HCT116 (cell line): Measurements from ENCODE around the gene GNL2. TPM values are rescaled to one million over a fixed set of nuclear protein-coding genes. Genes with fewer than 3 reads are reported as not detected.

Experiments used
- ATAC-seq: fragments of 200-7000 bp; cut with Tn5 transposase; 2 replicates; pipeline ENCODE4 v1.9.1; 2020; ENCODE audit warnings: mild to moderate bottlenecking, moderate library complexity
- BruUV-seq: library from RNA; stranded (reverse); fragments of 400-500 nt; replicated peaks from 2 replicates; lab custom pipeline; 2021; lab: Mats Ljungman, UMichigan
- CTCF ChIA-PET: fragments of 300-600 bp; sonication (Branson Sonifier 250); formaldehyde crosslinking; loops from one replicate; lab custom pipeline; 2021; ENCODE audit warnings: antibody characterized with exemption; lab: Charles Lee
- POLR2A ChIA-PET: fragments of 300-600, 350-600 bp; sonication (Branson Sonifier 250); formaldehyde crosslinking; loops from one replicate; lab custom pipeline; 2021; ENCODE audit warnings: antibody characterized with exemption; lab: Charles Lee
- RAD21 ChIA-PET, 2 experiments: fragments of 300-600 bp; sonication (Branson Sonifier 250); formaldehyde crosslinking; loops; one replicate each; lab custom pipeline; 2023; ENCODE audit warnings: low total read pairs in 2 of 2; ENCODE audit not compliant: uncharacterized antibody in 2 of 2, unreplicated experiment in 2 of 2, low non-redundant PET in 1 of 2; lab: Charles Lee
- DNase-seq: peaks from one replicate; pipeline ENCODE4 v3.0.0-alpha.2; 2010; ENCODE audit warnings: low read depth, low spot score
- H2AFZ ChIP-seq: fragments of 200-600 bp; shearing (Covaris generic), sonication (generic); 2 replicates; pipeline ENCODE4 v1.6.1; 2017; ENCODE audit warnings: low read depth, mixed run types, mixed read lengths, antibody characterized with exemption, low read length; ENCODE audit not compliant: poor library complexity, severe bottlenecking
- H3K27ac ChIP-seq: 2 replicates; pipeline ENCODE4 v1.5.1; 2012; ENCODE audit warnings: low read depth, low read length
- H3K27me3 ChIP-seq: fragments of 200-600 bp; sonication (generic); 2 replicates; pipeline ENCODE4 v1.6.1; 2016; ENCODE audit warnings: mixed run types, low read length, mixed read lengths; ENCODE audit not compliant: insufficient read depth
- H3K36me3 ChIP-seq, 2 experiments: fragments of 200-500 bp in 1 of 2; fragments of 200-600 bp in 1 of 2; sonication (Bioruptor generic) in 1 of 2; sonication (generic) in 1 of 2; 2 replicates each; pipeline versions ENCODE4 v1.5.1 to v1.6.1; 2014 to 2016; ENCODE audit warnings: low read length in 2 of 2, inconsistent platforms in 1 of 2, mixed read lengths in 1 of 2, mixed run types in 1 of 2; ENCODE audit not compliant: insufficient read depth in 2 of 2, control insufficient read depth in 1 of 2
- H3K4me1 ChIP-seq, 2 experiments: fragments of 200-600 bp in 1 of 2; sonication (generic) in 1 of 2; 2 replicates each; pipeline versions ENCODE4 v1.5.1 to v1.6.1; 2012 to 2017; ENCODE audit warnings: low read length in 2 of 2, inconsistent platforms in 1 of 2, mild to moderate bottlenecking in 1 of 2, mixed read lengths in 1 of 2, mixed run types in 1 of 2, moderate library complexity in 1 of 2; ENCODE audit not compliant: insufficient read depth in 2 of 2, control insufficient read depth in 1 of 2
- H3K4me2 ChIP-seq: fragments of 200-600 bp; sonication (generic); 2 replicates; pipeline ENCODE4 v1.6.1; 2017; ENCODE audit warnings: mixed run types, low read length, mixed read lengths
- H3K4me3 ChIP-seq, 2 experiments: fragments of 200-600 bp in 1 of 2; sonication (generic) in 1 of 2; replicated peaks in 1 of 2; 2 replicates each; pipeline ENCODE4 v1.5.1; 2011 to 2016; ENCODE audit warnings: low read length in 2 of 2, control low read depth in 1 of 2, low read depth in 1 of 2, mild to moderate bottlenecking in 1 of 2, mixed read lengths in 1 of 2, mixed run types in 1 of 2
- H3K79me2 ChIP-seq: fragments of 200-600 bp; sonication (generic); 2 replicates; pipeline ENCODE4 v1.6.1; 2017; ENCODE audit warnings: mild to moderate bottlenecking, mixed run types, low read length, moderate library complexity, mixed read lengths; ENCODE audit not compliant: insufficient read depth
- H3K9ac ChIP-seq: fragments of 200-600 bp; sonication (generic); 2 replicates; pipeline ENCODE4 v1.6.1; 2016; ENCODE audit warnings: low read length, mixed read lengths
- H3K9me2 ChIP-seq: fragments of 200-600 bp; sonication (generic), shearing (Covaris generic); 2 replicates; pipeline ENCODE4 v1.6.1; 2017; ENCODE audit warnings: mixed run types, mild to moderate bottlenecking, moderate library complexity; ENCODE audit not compliant: insufficient read depth
- H3K9me3 ChIP-seq, 2 experiments: fragments of 200-500 bp in 1 of 2; fragments of 200-600 bp in 1 of 2; sonication (Bioruptor generic) in 1 of 2; sonication (generic) in 1 of 2; 2 replicates each; pipeline ENCODE4 v1.6.1; 2014 to 2017; ENCODE audit warnings: low read length in 2 of 2, mixed read lengths in 2 of 2, inconsistent platforms in 1 of 2, low read depth in 1 of 2, mild to moderate bottlenecking in 1 of 2, mixed run types in 1 of 2, moderate library complexity in 1 of 2; ENCODE audit not compliant: control insufficient read depth in 1 of 2, insufficient read depth in 1 of 2
- H4K20me1 ChIP-seq: fragments of 200-600 bp; sonication (generic), shearing (Covaris generic); 2 replicates; pipeline ENCODE4 v1.6.1; 2017; ENCODE audit warnings: mixed run types, mild to moderate bottlenecking, moderate library complexity; ENCODE audit not compliant: insufficient read depth
- ATF3 ChIP-seq: IDR thresholded peaks from 2 replicates; pipeline ENCODE4 v1.6.1; 2012
- CTCF ChIP-seq, 3 experiments: fragments of 200-600 bp in 1 of 3; sonication (generic) in 1 of 3; IDR thresholded peaks in 2 of 3; conservative IDR thresholded peaks in 1 of 3; 2 replicates each; pipeline ENCODE4 v1.5.1; 2012 to 2017; ENCODE audit warnings: low read depth in 2 of 3, low read length in 2 of 3, antibody characterized with exemption in 1 of 3, borderline replicate concordance in 1 of 3, control low read depth in 1 of 3, mild to moderate bottlenecking in 1 of 3, mixed read lengths in 1 of 3, mixed run types in 1 of 3, moderate library complexity in 1 of 3; ENCODE audit not compliant: insufficient read depth in 1 of 3
- ELF1 ChIP-seq: IDR thresholded peaks from 2 replicates; pipeline ENCODE4 v1.6.1; 2012; ENCODE audit warnings: low read depth, borderline replicate concordance
- EZH2 ChIP-seq: fragments of 200-600 bp; sonication (generic); IDR thresholded peaks from 2 replicates; pipeline ENCODE4 v1.6.1; 2017; ENCODE audit warnings: antibody characterized with exemption, mixed run types
- EZH2phosphoT487 ChIP-seq: fragments of 200-600 bp; IDR thresholded peaks from 2 replicates; pipeline ENCODE4 v1.6.1; 2018; ENCODE audit warnings: antibody characterized with exemption, borderline replicate concordance
- FOSL1 ChIP-seq: IDR thresholded peaks from 2 replicates; pipeline ENCODE4 v1.6.1; 2012; ENCODE audit warnings: low read depth
- POLR2A ChIP-seq: IDR thresholded peaks from 2 replicates; pipeline ENCODE4 v1.7.0; 2011; ENCODE audit warnings: borderline replicate concordance; ENCODE audit not compliant: insufficient read depth, insufficient read length; ENCODE audit errors: extremely low read depth
- POLR2AphosphoS5 ChIP-seq: IDR thresholded peaks from 2 replicates; pipeline ENCODE4 v1.6.1; 2011; ENCODE audit warnings: mild to moderate bottlenecking, low read depth, low read length, moderate library complexity
- RAD21 ChIP-seq: IDR thresholded peaks from 2 replicates; pipeline ENCODE4 v1.6.1; 2012; ENCODE audit warnings: low read depth, mild to moderate bottlenecking
- REST ChIP-seq: IDR thresholded peaks from 2 replicates; pipeline ENCODE4 v1.6.1; 2012; ENCODE audit warnings: low read depth
- SIN3A ChIP-seq: IDR thresholded peaks from 2 replicates; pipeline ENCODE4 v1.6.1; 2012; ENCODE audit warnings: low read depth
- SP1 ChIP-seq: IDR thresholded peaks from 2 replicates; pipeline ENCODE4 v1.6.1; 2012; ENCODE audit warnings: low read depth
- SRF ChIP-seq: IDR thresholded peaks from 2 replicates; pipeline ENCODE4 v1.6.1; 2012; ENCODE audit warnings: low read depth
- TCF7L2 ChIP-seq: IDR thresholded peaks from 2 replicates; pipeline ENCODE4 v1.7.0; 2011; ENCODE audit warnings: borderline replicate concordance, inconsistent platforms; ENCODE audit not compliant: insufficient read depth, insufficient read length; ENCODE audit errors: extremely low read depth
- YY1 ChIP-seq: IDR thresholded peaks from 2 replicates; pipeline ENCODE4 v1.6.1; 2011; ENCODE audit warnings: low read length, low read depth, moderate library complexity, mild to moderate bottlenecking; ENCODE audit not compliant: insufficient replicate concordance; ENCODE audit errors: extremely low read depth
- ZNF274 ChIP-seq: fragments of 200-500 bp; sonication (Bioruptor generic); IDR thresholded peaks from 2 replicates; pipeline ENCODE4 v1.6.1; 2014; ENCODE audit warnings: mild to moderate bottlenecking, low read depth, low read length, inconsistent platforms
- intact Hi-C: fragments of 100-400 bp; cut with micrococcal nuclease; formaldehyde crosslinking; loops from 2 replicates; pipeline ENCODE4 v1.10.0; 2022
- total RNA-seq: library from RNA; stranded (reverse); gene quantifications from one replicate; pipeline ENCODE4 v1.2.1, GENCODE V29; 2021; ENCODE audit not compliant: unreplicated experiment

Gene GNL2
- total RNA-seq, 1 experiment from 2014 or later, result 79.2 TPM

DNA sequence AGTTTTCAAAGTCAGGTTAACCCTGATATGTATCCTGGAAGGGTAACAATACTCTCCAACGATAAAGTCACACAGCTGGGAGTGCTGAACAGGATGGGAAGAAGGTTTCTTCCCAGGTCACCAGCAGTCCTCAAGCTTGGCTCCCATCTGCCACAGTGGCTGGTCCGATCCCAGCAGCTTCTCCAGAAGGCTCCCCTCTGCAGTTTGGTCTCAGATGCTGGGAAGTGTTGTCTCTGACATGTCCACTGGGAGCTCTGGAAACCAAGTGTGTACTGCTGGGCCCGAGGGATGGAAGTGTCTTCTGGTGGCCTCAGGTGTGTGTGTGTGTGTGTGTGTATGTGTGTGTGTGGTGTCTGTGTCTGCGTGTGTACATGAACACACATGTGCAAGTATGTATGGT, 16.4 kb upstream of the GNL2 start:
- no peak for DNase-seq
- no peak overlapping the region for H3K27ac ChIP-seq
- POLR2A ChIA-PET, result no interaction called here
- intact Hi-C loops, result no loop called here
- no peaks in the 10 kb centered on the region for H3K79me2 ChIP-seq
- TF ChIP-seq YY1, result no peak
- TF ChIP-seq POLR2AphosphoS5, result no peak
- no peak for TF ChIP-seq POLR2A
- TF ChIP-seq CTCF (IDR thresholded peaks at IDR 0.05 in 2 of 3, conservative IDR thresholded peaks at IDR 0.05 in 1 of 3; ENCODE audit: borderline replicate concordance in 1 of 3, insufficient read depth in 1 of 3, low read depth in 2 of 3, low read length in 2 of 3), result no peak
- no peak for TF ChIP-seq SIN3A
- TF ChIP-seq REST, result no peak
- TF ChIP-seq EZH2, result no peak
- no peak for TF ChIP-seq TCF7L2
- no peak for TF ChIP-seq SP1
- no peak for TF ChIP-seq ELF1
- TF ChIP-seq RAD21, result no peak
- no peak for TF ChIP-seq ATF3
- no peak for TF ChIP-seq SRF
- TF ChIP-seq EZH2phosphoT487, result no peak
- TF ChIP-seq ZNF274, result no peak
- no peak for TF ChIP-seq FOSL1
- TF ChIP-seq, all 23 proteins: peak for 0
- RAD21 ChIA-PET, result no interaction called here
- no peaks in the 10 kb centered on the region for H3K9me2 ChIP-seq
- CTCF ChIA-PET, result interaction anchor here (2.4 kb wide), 1 partner anchor 9 kb away, joined by 8 read pairs; no protein-coding TSS in a partner anchor
- H3K4me2 ChIP-seq, result no peak overlapping the region
- no peak overlapping the region for H3K9ac ChIP-seq
- peak; percentile 61; the same call in 1 of the 2 replicates for ATAC-seq
- peaks cover 57% of the 10 kb centered on the region for H3K27me3 ChIP-seq
- BruUV-seq, result no TSS peak
- H4K20me1 ChIP-seq, result no peaks in the 10 kb centered on the region
- no peak overlapping the region for H3K4me3 ChIP-seq
- no peaks in the 10 kb centered on the region for H3K36me3 ChIP-seq
- no peaks in the 10 kb centered on the region for H3K4me1 ChIP-seq
- no peaks in the 10 kb centered on the region for H3K9me3 ChIP-seq
- no peak overlapping the region for H2AFZ ChIP-seq
